Body of pancreas (tissue), 4 donors: ENCODE measurements around the gene APMAP. TPM values are rescaled to one million over a fixed set of nuclear protein-coding genes. Genes with fewer than 3 reads are reported as not detected.

ENCODE experiments used
- ATAC-seq: fragments of 150-250 bp; one replicate; pipeline ENCODE4 v1.9.1; 2016
- DNase-seq, 4 donors: peaks; one replicate each; pipeline ENCODE4 v3.0.0-alpha.2; 2019
- H3K27ac ChIP-seq, 4 donors: fragments of 200-600 bp; sonication (generic); 1 replicate in 3 of 4; 2 replicates in 1 of 4; pipeline versions ENCODE4 v1.5.1 to v1.6.1; 2016 to 2019; ENCODE audit warnings: mild to moderate bottlenecking in 1 of 4, mixed read lengths in 1 of 4, moderate library complexity in 1 of 4
- H3K27me3 ChIP-seq, 2 donors: fragments of 200-600 bp; sonication (generic); one replicate each; pipeline ENCODE4 v1.6.0; 2016; ENCODE audit warnings: mild to moderate bottlenecking in 1 of 2
- H3K36me3 ChIP-seq, 2 donors: fragments of 200-600 bp; sonication (generic); replicated peaks in 1 of 2; 2 replicates each; pipeline ENCODE4 v1.5.1; 2016; ENCODE audit warnings: low read depth in 2 of 2; ENCODE audit not compliant: insufficient read depth in 1 of 2
- H3K4me1 ChIP-seq: fragments of 200-600 bp; sonication (generic); one replicate; pipeline ENCODE4 v1.6.0; 2016
- H3K4me3 ChIP-seq, 2 donors: fragments of 200-600 bp; sonication (generic); 1 replicate in 1 of 2; 2 replicates in 1 of 2; pipeline ENCODE4 v1.5.1; 2016 to 2019
- H3K9me3 ChIP-seq, 3 donors: fragments of 200-600 bp; sonication (generic); 1 replicate in 2 of 3; 2 replicates in 1 of 3; pipeline ENCODE4 v1.5.1; 2016
- POLR2A ChIP-seq, 3 donors: fragments of 450-650 bp; IDR thresholded peaks; one replicate each; pipeline ENCODE4 v1.6.1; 2016; ENCODE audit warnings: antibody characterized with exemption in 3 of 3, mild to moderate bottlenecking in 2 of 3
- WGBS, 2 donors: methylation state at CpG; one replicate each; pipeline ENCODE4 v1.1.5; 2017; 5-methylcytosine and 5-hydroxymethylcytosine counted together
- intact Hi-C: fragments of 100-400 bp; cut with DNase I; formaldehyde crosslinking; loops from one replicate; pipeline ENCODE4 v1.15.1; 2023
- total RNA-seq, 2 donors: library from RNA; depleted of rRNA; stranded (reverse); fragments of >200 nt; gene quantifications; one replicate each; pipeline ENCODE4 v1.1.0, GENCODE V29; 2016
- TF ChIP-seq, protein P1 (sequence below), 7 experiments: fragments of 450-650 bp in 4 of 7; fragments of 200-600 bp in 3 of 7; sonication (generic) in 3 of 7; IDR thresholded peaks; one replicate each; pipeline ENCODE4 v1.5.1; 2016 to 2019; ENCODE audit warnings: antibody characterized with exemption in 7 of 7

Gene APMAP
- total RNA-seq, 2 donors from 2014 or later = 38.9 to 51.4 TPM

DNA sequence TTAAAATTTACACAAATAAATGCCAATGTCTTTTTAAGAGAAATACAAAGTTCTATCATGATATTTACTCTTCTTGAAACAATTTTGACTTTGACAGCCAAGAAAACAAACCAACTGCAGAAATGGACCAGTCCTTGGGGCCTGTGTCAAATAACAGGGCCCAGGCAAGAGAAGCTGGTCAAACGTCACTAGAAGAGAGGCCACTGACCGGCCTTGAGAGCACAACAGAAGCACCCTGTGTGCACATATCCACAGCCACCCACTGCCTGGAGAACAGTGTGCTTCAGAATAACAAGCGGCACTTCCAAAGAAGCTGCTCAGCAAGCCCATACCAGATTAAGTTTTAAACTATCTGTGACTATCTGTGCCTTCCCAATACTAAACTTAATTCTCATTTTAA is 14.8 kb downstream of the APMAP start:
- H3K36me3 ChIP-seq = peaks cover 0 to 5% of the 10 kb centered on the region in 2 donors
- no peak for DNase-seq
- H3K9me3 ChIP-seq = no peaks in the 10 kb centered on the region
- H3K4me1 ChIP-seq = no peaks in the 10 kb centered on the region
- ATAC-seq = no peak
- 85 to 88% methylated on average over 3 of the region's 3 CpGs for WGBS, 2 donors
- no peak overlapping the region for H3K4me3 ChIP-seq
- TF ChIP-seq, protein P1, sequence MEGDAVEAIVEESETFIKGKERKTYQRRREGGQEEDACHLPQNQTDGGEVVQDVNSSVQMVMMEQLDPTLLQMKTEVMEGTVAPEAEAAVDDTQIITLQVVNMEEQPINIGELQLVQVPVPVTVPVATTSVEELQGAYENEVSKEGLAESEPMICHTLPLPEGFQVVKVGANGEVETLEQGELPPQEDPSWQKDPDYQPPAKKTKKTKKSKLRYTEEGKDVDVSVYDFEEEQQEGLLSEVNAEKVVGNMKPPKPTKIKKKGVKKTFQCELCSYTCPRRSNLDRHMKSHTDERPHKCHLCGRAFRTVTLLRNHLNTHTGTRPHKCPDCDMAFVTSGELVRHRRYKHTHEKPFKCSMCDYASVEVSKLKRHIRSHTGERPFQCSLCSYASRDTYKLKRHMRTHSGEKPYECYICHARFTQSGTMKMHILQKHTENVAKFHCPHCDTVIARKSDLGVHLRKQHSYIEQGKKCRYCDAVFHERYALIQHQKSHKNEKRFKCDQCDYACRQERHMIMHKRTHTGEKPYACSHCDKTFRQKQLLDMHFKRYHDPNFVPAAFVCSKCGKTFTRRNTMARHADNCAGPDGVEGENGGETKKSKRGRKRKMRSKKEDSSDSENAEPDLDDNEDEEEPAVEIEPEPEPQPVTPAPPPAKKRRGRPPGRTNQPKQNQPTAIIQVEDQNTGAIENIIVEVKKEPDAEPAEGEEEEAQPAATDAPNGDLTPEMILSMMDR (IDR thresholded peaks at IDR 0.05) = no peak
- no peak for TF ChIP-seq POLR2A (IDR thresholded peaks at IDR 0.05)
- H3K27me3 ChIP-seq = no peaks in the 10 kb centered on the region
- H3K27ac ChIP-seq = no peak overlapping the region
- intact Hi-C loops = no loop called here

DNA sequence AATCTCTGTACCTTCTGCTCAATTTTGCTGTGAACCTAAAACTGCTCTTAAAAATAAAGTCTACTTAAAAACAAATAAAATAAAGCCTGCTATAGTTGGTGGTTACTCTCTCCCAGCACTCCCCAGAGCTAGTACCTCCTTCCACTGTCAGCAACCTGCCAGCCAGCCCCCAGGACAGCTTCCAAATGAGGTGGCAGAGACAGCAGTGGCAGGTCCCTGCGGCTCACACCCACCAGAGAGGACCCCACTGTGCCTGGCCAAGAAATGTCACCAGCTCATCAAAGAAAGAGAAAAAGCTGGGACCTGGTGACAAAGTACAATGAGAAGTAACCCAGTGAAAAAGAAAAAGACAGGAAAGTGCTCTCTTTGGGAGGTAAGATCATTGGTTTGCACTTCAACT is 15.2 kb downstream of the APMAP start:
- 94 to 100% methylated on average over 1 of the region's 1 CpG for WGBS, 2 donors
- H3K9me3 ChIP-seq = no peaks in the 10 kb centered on the region
- ATAC-seq = no peak
- H3K4me3 ChIP-seq = no peak overlapping the region
- no peak for TF ChIP-seq POLR2A (IDR thresholded peaks at IDR 0.05)
- TF ChIP-seq, protein P1 (IDR thresholded peaks at IDR 0.05) = no peak
- peaks cover 0 to 8% of the 10 kb centered on the region in 2 donors for H3K36me3 ChIP-seq
- no peak for DNase-seq
- intact Hi-C loops = no loop called here
- H3K4me1 ChIP-seq = no peaks in the 10 kb centered on the region
- no peaks in the 10 kb centered on the region for H3K27me3 ChIP-seq
- no peak overlapping the region for H3K27ac ChIP-seq

DNA sequence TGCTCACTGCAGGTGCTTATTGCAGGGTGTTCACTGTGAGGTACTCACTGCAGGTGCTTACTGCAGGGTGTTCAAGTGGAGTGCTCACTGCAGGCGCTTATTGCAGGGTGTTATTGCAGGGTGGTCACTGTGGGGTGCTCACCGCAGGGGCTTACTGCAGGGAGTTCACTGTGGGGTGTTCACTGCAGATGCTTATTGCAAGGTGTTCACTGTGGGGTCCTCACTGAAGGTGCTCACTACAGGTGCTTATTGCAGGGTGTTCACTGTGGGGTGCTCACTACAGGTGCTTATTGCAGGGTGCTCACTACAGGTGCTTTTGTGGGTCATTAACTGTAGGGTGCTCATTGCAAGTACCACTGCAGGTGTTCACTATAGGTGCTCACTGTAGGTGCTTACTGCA is 20.2 kb downstream of the APMAP start:
- TF ChIP-seq POLR2A (IDR thresholded peaks at IDR 0.05) = no peak
- TF ChIP-seq, protein P1 (IDR thresholded peaks at IDR 0.05) = no peak
- H3K27me3 ChIP-seq = no peaks in the 10 kb centered on the region
- no peaks in the 10 kb centered on the region for H3K4me1 ChIP-seq
- intact Hi-C loops = no loop called here
- WGBS, 2 donors = 77% methylated on average over 2 of the region's 2 CpGs; no CpG with 5 or more reads in 1 of the 2 donors
- DNase-seq (no peak), ATAC-seq (no peak)
- H3K4me3 ChIP-seq = no peak overlapping the region
- H3K27ac ChIP-seq = no peak overlapping the region
- peaks cover 0 to 29% of the 10 kb centered on the region in 2 donors for H3K36me3 ChIP-seq
- H3K9me3 ChIP-seq = no peaks in the 10 kb centered on the region

DNA sequence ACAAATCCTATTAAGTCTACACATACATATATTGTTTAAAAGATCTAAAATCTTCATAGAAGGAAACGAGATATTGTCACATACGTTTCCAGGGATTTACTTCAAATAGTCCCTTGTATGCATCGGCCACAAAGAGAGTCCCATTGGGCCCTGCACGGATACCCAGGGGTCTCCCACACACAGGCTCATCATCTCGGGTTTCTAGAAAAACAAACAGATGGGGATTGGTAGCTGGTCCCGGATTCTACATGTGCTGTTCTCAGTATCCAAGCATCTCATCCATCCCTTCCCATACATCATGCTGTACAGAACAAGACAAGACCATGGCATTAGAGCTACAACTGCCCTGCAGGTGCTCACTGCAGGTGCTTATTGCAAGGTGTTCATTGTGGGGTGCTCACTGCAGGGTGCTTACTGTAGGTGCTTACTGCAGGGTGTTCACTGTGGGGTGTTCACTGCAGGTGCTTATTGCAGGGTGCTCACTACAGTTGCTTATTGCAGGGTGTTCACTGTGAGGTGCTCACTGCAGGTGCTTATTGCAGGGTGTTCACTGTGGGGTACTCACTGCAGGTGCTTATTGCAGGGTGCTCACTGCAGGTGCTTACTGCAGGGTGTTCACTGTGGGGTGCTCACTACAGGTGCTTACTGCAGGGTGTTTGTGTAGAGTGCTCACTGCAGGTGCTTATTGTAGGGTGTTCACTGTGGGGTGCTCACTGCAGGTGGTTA is 21.0 kb downstream of the APMAP start:
- Histone ChIP-seq H3K4me1 (no peaks in the 10 kb centered on the region), H3K36me3 (peaks cover 0 to 29% of the 10 kb centered on the region in 2 donors)

More for the DNA sequence above, 21.0 kb downstream of the APMAP start:
- DNase-seq (no peak), ATAC-seq (no peak)
- Histone ChIP-seq H3K9me3 (no peaks in the 10 kb centered on the region), H3K27me3 (no peaks in the 10 kb centered on the region), H3K4me3 (no peak overlapping the region), H3K27ac (no peak overlapping the region)
- 86% methylated on average over 6 of the region's 6 CpGs for WGBS, 2 donors
- no peak for TF ChIP-seq POLR2A (IDR thresholded peaks at IDR 0.05)
- TF ChIP-seq, protein P1 (IDR thresholded peaks at IDR 0.05) = no peak
- intact Hi-C loops = no loop called here
